Left hindlimb (tissue), 1 donor: ENCODE measurements around the gene DBI.
"Not testable (repeated sequence)": the region's sequence is repeated elsewhere in the genome, so short reads cannot be mapped to it uniquely, and the experiment has no call there.

Source experiments
- DNase-seq: peaks from one replicate; pipeline ENCODE4 v3.0.0-alpha.2; 2018

DBI gene

DNA sequence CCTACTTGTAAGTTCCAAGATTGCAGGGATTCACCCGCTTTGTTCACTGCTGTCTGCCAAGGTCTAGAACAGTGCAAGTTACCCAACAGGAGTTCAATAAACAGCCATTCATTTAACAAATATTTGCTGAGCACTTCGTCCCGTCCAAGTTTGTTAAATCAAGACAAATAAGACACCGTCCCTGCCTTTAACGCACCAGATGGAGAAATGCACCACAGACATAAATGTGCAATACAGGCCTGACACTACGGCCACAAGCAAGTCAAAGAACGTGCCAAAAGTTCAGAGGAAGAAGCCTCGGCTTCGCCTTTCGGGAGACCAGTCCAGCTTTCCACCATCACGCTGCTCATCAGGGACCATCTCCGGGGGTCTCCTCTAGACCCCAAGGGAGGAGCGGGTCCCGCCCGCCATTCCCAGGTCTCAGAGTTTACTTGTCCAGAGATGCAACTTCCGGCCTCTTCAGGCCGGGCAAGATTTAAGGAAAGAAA is 572 bp upstream of the DBI start:
- DNase-seq, result no peak

- DNase-seq, result peak; percentile 62
Observed at GRCh38 chr2:119367472-119368099, 809 bp downstream of the DBI start.

- DNase-seq, result no peak
Observed at GRCh38 chr2:119369845-119370244, 3.1 kb downstream of the DBI start.

DNA sequence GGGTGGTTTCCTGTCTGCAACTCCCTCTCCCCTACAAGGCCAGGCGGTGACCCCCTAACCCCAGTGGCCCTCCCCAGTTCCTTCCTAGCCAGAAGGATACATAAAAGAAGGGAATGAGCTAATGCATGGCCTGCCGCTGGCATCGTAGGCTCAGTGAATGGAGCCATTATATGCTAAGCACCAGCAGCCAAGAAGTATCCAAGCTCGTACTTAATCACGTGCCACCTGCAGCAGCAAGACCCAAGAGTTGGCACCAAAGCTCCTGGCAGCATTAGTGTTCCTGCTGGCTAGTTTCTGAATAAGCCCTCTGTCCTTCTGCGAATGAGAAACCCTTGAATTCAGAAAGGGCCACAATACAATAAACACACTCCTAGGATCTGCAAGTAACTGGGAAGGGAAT is 4.3 kb downstream of the DBI start:
- no peak for DNase-seq

DNA sequence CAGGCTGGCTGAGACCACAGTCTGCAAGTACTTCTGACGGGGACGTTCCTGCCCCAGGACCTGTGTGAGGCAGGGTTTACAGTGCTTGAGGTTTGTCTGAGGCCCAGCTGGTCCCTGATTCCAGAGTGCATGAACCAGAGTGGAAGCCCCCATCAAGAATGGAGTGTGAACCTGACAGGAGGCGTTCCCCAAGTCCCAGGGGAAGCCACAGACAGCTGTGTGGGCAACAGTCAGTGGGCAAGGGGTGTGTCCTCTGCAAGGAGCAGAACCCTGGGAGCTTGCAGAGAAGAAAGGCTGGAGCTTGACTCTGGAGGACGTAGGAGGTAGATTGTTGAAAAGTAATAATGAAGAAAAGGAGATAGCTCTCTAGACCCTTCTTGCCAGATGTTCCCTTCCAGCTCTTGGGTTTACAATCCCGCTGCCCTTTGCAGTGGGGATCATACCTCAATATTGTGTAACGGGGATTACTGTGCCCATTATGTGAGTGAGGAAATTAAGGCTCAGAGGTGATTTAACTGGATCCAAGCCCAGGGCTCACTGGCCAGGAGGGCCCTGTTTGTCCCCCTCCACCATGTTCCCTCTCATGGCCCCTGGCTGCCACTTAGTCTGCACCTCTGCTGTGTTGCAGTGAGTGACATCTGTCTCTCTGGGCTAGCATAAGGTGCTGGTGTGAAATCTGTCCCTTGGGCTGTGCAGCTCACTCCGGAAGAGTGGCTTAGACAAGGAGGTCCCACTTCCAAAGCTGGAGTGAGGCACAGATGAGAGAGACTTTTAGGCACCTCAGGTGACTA is 6.2 kb downstream of the DBI start:
- no peak for DNase-seq

GRCh38 chr2:119373907-119374745 is 7.3 kb downstream of the DBI start:
- DNase-seq, result not testable (repeated sequence)

GRCh38 chr2:119376406-119376805 is 9.6 kb downstream of the DBI start:
- DNase-seq, result not testable (repeated sequence)

DNA sequence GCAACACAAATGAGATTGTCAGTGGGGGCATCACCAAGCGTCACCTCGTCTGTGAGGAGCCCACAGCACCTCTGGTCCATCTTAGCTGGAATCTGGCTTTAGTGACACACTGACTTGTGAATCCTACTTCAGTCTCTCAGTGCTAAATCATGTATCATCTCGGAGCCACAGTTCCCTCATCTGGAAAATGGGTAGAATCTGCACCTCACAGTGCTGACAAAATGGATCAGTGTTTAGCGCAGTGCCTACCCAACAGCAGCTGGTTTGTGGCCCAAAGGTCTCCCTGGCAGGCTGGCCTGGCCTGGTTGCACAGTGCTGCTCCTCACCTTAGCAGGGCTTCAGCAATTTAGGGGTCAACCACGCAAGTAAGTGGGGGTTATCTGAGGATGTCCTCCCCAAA is 10.0 kb downstream of the DBI start:
- DNase-seq, result no peak

- DNase-seq, result peak; percentile 54
Observed at GRCh38 chr2:119377294-119377992, 10.7 kb downstream of the DBI start.

DNA sequence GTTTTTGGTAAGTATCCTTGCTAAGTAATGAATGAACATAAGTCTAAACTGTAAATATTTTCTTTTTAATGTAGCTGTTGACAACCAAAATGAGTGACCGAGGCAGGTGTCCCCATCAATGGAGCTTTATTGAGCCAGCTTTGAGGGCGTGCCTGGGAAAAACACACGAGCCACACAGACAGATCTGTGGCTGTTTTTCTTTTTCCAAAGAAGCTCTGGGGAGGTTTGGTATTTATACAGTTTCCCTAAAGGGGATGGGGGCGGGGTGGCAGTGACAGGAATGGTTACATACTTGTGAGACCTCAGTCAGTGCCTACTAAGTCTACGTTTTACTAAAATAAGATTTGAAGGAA is 11.2 kb downstream of the DBI start:
- peak; percentile 48 for DNase-seq

- DNase-seq, result no peak
Observed at GRCh38 chr2:119378566-119378965, 11.8 kb downstream of the DBI start.

DNA sequence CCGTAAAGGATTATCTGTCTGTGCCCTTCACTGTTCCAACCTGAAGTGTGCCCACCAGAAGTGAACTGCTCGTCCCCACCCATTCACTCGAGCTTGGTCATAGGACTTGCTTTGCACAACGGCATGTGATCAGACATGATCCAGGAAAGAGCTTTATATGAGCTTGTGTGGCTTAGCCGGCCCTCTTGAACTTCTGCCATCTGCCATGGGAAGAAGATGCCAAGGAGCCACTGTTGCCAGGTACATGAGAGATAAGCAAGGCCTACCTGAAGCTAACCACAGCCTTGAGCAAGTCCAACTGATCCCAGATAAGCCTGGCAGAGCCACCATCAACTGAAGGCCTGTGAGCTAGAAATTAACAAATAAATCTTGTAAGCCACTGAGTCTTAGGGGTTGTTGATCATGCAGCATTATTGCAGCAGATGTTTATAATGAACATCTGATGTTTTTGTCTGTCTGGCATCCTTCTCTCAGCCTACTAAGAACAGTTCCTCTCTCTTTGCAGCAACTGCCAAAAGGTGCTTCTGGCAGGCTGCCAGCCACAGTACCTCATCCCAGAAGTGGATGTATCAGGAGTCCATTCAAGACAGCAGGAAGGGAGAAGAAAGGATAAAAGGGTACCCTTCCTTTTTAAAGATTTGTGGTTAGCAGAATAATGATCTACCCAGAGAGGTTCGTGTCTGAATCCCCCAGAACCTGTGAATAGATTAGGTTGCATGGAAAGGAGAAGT is 16.8 kb downstream of the DBI start:
- no peak for DNase-seq

DNA sequence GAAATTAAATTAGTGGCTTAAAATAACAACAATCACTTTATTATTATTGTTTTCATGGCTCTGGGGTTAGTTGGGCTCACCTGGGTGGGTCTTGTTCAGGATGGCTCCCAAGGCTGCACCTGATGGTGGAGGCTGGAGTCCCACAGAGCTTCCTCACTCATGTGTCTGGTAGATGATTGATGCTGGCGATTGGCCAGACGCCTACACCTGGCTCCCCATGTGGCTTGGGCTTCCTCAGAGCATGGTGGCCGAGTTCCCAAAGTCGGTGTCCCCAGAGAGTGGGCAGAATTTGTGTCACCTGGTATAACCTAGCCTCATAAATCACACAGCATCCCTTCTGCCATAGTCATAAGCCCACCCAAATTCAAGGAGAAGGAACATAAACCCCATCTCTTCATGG is 18.2 kb downstream of the DBI start:
- DNase-seq, result no peak

DNA sequence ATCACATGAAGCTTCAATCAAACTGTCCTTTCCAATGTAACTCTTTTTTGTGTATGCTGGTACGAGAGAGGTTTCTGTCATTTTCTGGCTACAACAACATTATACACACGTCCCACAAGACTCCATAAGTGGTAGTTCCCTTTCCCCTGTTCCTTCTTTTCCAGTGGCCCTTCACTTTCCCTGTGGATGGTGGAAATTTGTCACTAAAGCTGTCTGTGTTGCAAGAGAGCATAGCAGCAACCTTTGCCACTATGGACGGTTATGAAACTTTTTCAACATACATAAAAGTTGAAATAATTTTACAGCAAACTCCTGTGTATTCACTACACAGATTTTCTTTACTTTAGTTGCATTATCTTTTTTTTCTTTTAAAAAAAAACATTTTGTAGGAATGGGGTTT is 18.7 kb downstream of the DBI start:
- DNase-seq, result no peak

GRCh38 chr2:119387381-119388129 is 20.8 kb downstream of the DBI start:
- DNase-seq, result peak; percentile 67

DNA sequence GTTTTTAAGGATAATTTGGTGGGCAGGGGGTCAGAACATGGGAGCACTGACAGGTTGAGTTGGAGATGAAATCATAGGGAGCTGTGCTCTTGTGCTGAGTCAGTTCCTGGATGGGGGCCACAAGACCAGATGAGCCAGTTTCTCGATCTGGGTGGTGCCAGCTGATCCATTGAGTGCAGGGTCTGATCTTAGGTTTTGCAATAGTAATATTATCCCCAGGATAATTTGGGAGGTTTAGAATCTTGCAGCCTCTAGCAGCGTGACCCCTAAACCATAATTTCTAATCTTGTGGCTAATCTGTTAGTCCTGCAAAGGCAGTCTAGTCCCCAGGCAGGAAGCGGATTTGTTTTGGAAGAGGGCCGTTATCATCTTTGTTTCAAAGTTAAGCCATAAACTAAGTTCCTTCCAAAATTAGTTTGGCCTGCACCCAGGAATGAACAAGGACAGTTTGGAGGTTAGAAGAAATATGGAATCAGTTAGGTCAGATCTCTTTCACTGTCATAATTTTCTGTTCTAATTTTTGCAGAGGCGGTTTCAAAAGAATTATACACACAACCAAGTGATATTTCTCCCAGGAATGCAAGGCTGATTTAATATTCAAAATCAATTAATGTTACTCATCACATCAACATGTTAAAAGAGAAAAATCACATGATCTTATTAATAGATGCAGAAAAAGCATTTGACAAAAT is 23.0 kb downstream of the DBI start:
- DNase-seq, result no peak

- DNase-seq, result no peak
Observed at GRCh38 chr2:119393971-119394748, 27.4 kb downstream of the DBI start.

- DNase-seq, result no peak
Observed at GRCh38 chr2:119397196-119397595, 30.4 kb downstream of the DBI start.

- no peak for DNase-seq
Observed at GRCh38 chr2:119402106-119402505, 35.3 kb downstream of the DBI start.
